ENCODE data around the gene DAGLB. TPM values are rescaled to one million over a fixed set of nuclear protein-coding genes. Genes with fewer than 3 reads are reported as not detected.

The DAGLB gene
- total and polyA plus RNA-seq, 9 donors = 10.1 to 14.0 (median 10.9) TPM

DNA sequence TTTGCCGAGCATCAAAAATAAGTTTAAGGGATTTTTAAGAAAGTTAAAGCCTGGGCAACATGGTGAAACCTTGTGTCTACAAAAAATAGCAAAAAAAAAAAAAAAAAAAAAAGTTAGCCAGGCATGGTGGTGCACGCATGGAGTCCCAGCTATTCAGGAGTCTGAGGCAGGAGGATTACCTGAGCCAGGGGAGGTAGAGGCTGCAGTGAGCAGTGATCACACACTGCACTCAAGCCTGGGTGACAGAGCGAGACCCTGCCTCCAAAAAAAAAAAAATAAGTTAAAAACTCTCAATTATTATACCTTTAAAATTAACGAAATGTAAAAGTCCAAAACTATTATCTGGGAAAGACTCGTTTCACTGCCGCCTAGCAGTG lies 35.0 kb upstream of the DAGLB start:
- Histone ChIP-seq H3K4me1 (ENCODE audit: control insufficient read depth, insufficient read depth, low read length) (peaks cover 22% of the 10 kb centered on the region), H3K4me3 (ENCODE audit: low read length) (peak overlapping the region; percentile 78), H3K36me3 (ENCODE audit: control insufficient read depth, insufficient read depth, low read length) (peaks cover 12% of the 10 kb centered on the region), H3K27me3 (ENCODE audit: control insufficient read depth, insufficient read depth, low read length) (no peaks in the 10 kb centered on the region), H3K27ac (ENCODE audit: low read length) (peak overlapping the region; percentile 94), H3K9me3 (replicated peaks; ENCODE audit: control insufficient read depth, low read depth, low read length) (no peaks in the 10 kb centered on the region)
- no peak for DNase-seq
- 5% methylated on average over 2 of the region's 6 CpGs for WGBS (ENCODE audit: insufficient coverage)

DNA sequence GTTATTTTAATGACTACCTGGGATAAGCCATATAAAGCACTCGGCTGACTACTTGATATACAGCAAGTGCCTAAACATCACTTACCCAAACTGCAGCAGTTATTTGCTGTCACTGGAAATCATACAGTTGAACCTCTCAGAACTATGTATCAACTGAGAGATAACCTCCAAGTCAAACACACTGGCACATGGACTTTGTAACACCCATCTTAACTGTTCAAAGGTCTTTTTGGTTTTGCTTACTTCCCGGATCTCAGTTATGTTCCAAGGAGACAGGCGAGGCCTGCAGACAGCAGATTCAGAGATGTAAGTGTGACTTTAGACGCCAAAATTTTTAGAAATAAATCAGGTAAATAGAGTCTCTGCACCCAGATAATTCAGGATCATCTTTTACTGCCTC lies 34.6 kb upstream of the DAGLB start:
- Histone ChIP-seq H3K27ac (ENCODE audit: low read length) (peak overlapping the region; percentile 94), H3K4me1 (ENCODE audit: control insufficient read depth, insufficient read depth, low read length) (peaks cover 22% of the 10 kb centered on the region), H3K36me3 (ENCODE audit: control insufficient read depth, insufficient read depth, low read length) (peaks cover 12% of the 10 kb centered on the region), H3K4me3 (ENCODE audit: low read length) (peak overlapping the region; percentile 78), H3K9me3 (replicated peaks; ENCODE audit: control insufficient read depth, low read depth, low read length) (no peaks in the 10 kb centered on the region), H3K27me3 (ENCODE audit: control insufficient read depth, insufficient read depth, low read length) (no peaks in the 10 kb centered on the region)
- 56% methylated on average over 1 of the region's 4 CpGs for WGBS (ENCODE audit: insufficient coverage)
- no peak for DNase-seq

DNA sequence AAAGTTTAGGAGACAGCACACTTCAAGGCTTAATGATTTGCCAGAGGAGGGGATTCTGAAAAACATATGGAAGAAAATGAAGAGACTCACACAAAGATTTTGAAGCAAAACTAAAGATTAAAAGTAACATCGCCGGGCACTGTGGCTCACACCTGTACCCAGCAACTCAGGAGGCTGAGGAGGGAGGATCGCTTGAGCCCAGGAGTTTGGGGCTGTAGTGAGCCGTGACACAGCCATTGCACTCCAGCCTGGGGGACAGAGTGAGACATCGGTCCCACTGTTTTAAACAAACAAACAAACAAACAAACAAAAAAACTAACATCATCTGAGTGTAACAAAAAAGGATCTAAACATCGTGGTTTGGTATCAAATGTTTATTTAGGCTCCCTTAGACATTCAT lies 33.7 kb upstream of the DAGLB start:
- no CpG with 5 or more reads among the region's 6 CpGs for WGBS (ENCODE audit: insufficient coverage)
- peaks cover 12% of the 10 kb centered on the region for H3K36me3 ChIP-seq (ENCODE audit: control insufficient read depth, insufficient read depth, low read length)

DNA sequence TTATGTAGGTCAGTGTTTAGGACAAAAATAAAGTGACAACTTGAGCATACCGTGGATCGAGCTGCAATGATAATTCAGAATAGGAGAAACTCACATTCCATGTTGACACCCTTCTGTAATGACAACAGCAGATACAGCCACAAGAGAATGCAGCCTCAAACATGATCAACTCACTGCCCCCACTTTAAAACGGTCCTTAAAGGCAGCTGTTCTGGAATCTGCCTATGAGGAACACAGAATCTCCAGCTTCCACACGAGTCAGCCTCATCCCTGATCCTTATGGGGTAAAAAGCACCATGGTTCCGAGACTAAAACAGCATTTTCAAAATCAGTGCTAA lies 32.5 kb upstream of the DAGLB start:
- DNase-seq = no peak
- Histone ChIP-seq H3K4me3 (ENCODE audit: low read length) (no peak overlapping the region), H3K27ac (ENCODE audit: low read length) (peak overlapping the region; percentile 31), H3K4me1 (ENCODE audit: control insufficient read depth, insufficient read depth, low read length) (peaks cover 28% of the 10 kb centered on the region), H3K36me3 (ENCODE audit: control insufficient read depth, insufficient read depth, low read length) (peaks cover 12% of the 10 kb centered on the region), H3K27me3 (ENCODE audit: control insufficient read depth, insufficient read depth, low read length) (no peaks in the 10 kb centered on the region), H3K9me3 (replicated peaks; ENCODE audit: control insufficient read depth, low read depth, low read length) (no peaks in the 10 kb centered on the region)
- 17% methylated on average over 1 of the region's 5 CpGs for WGBS (ENCODE audit: insufficient coverage)

More for the DNA sequence above, 33.7 kb upstream of the DAGLB start:
- Histone ChIP-seq H3K27me3 (ENCODE audit: control insufficient read depth, insufficient read depth, low read length) (no peaks in the 10 kb centered on the region), H3K27ac (ENCODE audit: low read length) (no peak overlapping the region), H3K9me3 (replicated peaks; ENCODE audit: control insufficient read depth, low read depth, low read length) (no peaks in the 10 kb centered on the region), H3K4me3 (ENCODE audit: low read length) (no peak overlapping the region), H3K4me1 (ENCODE audit: control insufficient read depth, insufficient read depth, low read length) (peaks cover 26% of the 10 kb centered on the region)
- no peak for DNase-seq

DNA sequence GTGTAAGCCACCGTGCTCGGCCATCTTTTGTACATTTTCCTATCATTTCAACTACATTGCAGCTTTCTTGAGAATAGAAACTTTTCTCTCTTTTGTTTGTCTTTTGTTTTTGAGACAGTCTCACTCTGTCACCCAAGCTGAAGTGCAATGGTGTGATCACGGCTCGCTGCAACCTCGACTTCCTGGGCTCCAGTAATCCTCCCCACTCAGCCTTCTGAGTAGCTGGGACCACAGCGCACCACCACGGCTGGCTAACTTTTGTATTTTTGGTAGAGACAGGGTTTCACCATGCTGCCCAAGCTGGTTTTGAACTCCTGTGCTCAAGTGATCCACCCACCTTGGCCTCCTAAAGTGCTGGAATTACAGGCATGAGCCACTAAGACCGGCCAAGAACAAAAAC lies 31.3 kb upstream of the DAGLB start:
- no peaks in the 10 kb centered on the region for H3K27me3 ChIP-seq (ENCODE audit: control insufficient read depth, insufficient read depth, low read length)
- peaks cover 28% of the 10 kb centered on the region for H3K4me1 ChIP-seq (ENCODE audit: control insufficient read depth, insufficient read depth, low read length)
- WGBS (ENCODE audit: insufficient coverage) = no CpG with 5 or more reads among the region's 8 CpGs
- no peak overlapping the region for H3K27ac ChIP-seq (ENCODE audit: low read length)
- peaks cover 16% of the 10 kb centered on the region for H3K36me3 ChIP-seq (ENCODE audit: control insufficient read depth, insufficient read depth, low read length)
- no peak overlapping the region for H3K4me3 ChIP-seq (ENCODE audit: low read length)
- no peaks in the 10 kb centered on the region for H3K9me3 ChIP-seq (replicated peaks; ENCODE audit: control insufficient read depth, low read depth, low read length)
- no peak for DNase-seq

DNA sequence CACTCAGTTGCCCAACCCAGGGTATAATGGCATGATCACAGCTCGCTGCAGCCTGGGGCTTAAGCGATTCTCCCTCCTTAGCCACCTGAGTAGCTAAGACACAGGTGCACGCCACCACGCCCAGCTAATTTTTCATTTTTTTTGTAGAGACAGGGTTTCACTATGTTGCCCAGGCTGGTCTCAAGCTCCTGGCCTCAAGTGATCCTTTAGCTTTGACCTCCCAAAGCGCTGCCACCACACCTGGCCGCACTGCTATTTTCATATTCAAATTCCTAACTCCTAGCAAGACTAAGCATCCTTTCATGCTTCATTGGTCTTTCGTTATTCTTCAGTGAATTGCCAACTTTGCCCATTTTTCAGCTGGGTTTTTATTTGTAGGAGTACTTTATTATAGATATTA lies 30.4 kb upstream of the DAGLB start:
- no peaks in the 10 kb centered on the region for H3K9me3 ChIP-seq (replicated peaks; ENCODE audit: control insufficient read depth, low read depth, low read length)
- peaks cover 28% of the 10 kb centered on the region for H3K4me1 ChIP-seq (ENCODE audit: control insufficient read depth, insufficient read depth, low read length)
- WGBS (ENCODE audit: insufficient coverage) = 91% methylated on average over 4 of the region's 7 CpGs
- no peak overlapping the region for H3K4me3 ChIP-seq (ENCODE audit: low read length)
- no peak overlapping the region for H3K27ac ChIP-seq (ENCODE audit: low read length)
- DNase-seq = no peak
- no peaks in the 10 kb centered on the region for H3K27me3 ChIP-seq (ENCODE audit: control insufficient read depth, insufficient read depth, low read length)
- H3K36me3 ChIP-seq (ENCODE audit: control insufficient read depth, insufficient read depth, low read length) = peaks cover 18% of the 10 kb centered on the region

DNA sequence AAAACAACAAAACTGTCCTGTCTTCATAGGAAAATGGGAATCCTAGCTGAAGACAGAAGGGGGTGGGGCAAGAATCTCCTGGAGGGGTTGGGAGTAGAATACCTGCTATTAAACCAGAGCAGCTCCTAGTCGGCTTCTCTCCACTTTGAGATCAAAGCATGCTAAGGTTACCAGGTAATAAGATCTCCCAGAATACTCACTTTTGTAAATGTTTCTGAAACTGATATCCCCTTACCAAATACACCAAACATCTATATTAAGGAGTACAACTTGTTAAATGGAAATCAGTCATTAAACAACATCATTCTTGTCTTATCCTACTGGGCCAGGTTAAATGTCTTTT lies 29.5 kb upstream of the DAGLB start:
- peak overlapping the region; percentile 74 for H3K27ac ChIP-seq (ENCODE audit: low read length)
- no peaks in the 10 kb centered on the region for H3K9me3 ChIP-seq (replicated peaks; ENCODE audit: control insufficient read depth, low read depth, low read length)
- no CpG with 5 or more reads among the region's 1 CpG for WGBS (ENCODE audit: insufficient coverage)
- no peaks in the 10 kb centered on the region for H3K27me3 ChIP-seq (ENCODE audit: control insufficient read depth, insufficient read depth, low read length)
- no peak overlapping the region for H3K4me3 ChIP-seq (ENCODE audit: low read length)
- H3K36me3 ChIP-seq (ENCODE audit: control insufficient read depth, insufficient read depth, low read length) = peaks cover 24% of the 10 kb centered on the region
- H3K4me1 ChIP-seq (ENCODE audit: control insufficient read depth, insufficient read depth, low read length) = peaks cover 26% of the 10 kb centered on the region
- DNase-seq = no peak

DNA sequence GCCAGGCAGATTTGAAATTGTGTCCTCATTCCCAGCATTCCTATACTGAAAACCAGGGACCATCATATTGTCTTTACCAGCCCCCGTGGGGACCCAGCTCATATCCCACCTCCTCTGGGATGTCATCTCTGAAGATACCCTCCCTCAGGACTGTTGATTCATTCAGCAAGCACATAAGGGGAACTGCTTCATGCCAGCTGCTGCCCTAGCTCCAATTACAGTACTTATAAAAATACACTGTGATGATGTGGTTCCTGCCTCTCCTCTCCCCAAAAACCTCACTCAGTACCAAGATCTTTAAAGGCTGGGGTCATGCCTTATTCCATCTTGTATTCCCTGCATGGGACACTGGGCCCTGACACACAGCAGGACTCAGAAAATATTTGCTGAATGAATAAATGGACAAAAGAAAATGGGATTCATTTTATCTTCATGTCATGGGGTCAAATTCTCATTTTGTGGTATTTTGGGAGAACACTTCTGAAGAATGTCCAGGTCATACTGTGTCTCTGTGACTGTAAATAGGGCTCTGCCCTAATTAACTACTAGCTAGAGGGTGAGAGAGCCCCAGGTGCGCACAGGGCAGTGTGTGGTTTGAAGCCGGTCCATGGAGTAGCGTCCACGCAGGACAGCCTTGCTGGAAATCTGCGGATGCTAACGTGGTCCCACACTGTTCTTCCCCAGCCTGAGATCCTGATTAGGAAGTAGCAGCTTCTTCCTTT lies 29.0 kb upstream of the DAGLB start:
- Histone ChIP-seq H3K9me3 (replicated peaks; ENCODE audit: control insufficient read depth, low read depth, low read length) (no peaks in the 10 kb centered on the region), H3K27me3 (ENCODE audit: control insufficient read depth, insufficient read depth, low read length) (no peaks in the 10 kb centered on the region), H3K36me3 (ENCODE audit: control insufficient read depth, insufficient read depth, low read length) (peaks cover 28% of the 10 kb centered on the region), H3K4me3 (ENCODE audit: low read length) (no peak overlapping the region), H3K4me1 (ENCODE audit: control insufficient read depth, insufficient read depth, low read length) (peaks cover 23% of the 10 kb centered on the region), H3K27ac (ENCODE audit: low read length) (peak overlapping the region; percentile 74)
- WGBS (ENCODE audit: insufficient coverage) = 77% methylated on average over 5 of the region's 7 CpGs
- peak; percentile 50 for DNase-seq

DNA sequence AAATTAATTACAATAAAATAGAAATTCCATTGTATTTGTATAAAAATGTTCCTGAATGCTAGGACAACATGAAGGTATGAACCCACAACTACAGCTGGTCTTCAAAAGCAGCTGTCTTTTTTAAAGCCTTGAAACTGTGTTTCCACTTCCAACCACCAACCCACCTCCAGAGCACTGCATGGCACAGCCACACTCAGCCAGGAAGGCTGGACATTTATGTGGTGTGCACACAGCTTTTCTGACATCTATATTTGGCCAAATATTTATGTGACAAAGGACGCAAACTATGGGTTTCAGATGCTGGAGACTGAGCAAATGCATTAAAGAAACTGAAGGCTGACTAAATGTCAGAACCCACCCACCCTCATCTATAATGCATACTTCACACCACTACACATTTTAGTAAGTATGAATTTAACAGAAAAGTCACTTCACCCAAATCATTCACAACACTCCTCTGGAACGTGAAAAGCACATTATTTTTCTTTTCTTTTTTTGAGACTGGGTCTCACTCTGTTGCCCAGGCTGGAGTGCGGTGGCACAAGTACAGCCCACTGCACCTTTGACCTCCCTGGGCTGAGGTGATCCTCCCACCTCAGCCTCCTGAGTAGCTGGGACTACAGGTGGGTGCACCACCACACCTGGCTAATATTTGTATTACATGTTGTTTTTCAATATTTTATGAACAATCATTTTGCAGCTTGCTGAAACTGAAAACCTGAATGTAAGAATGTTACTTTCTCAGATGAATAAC lies 27.9 kb upstream of the DAGLB start:
- H3K4me1 ChIP-seq (ENCODE audit: control insufficient read depth, insufficient read depth, low read length) = peaks cover 21% of the 10 kb centered on the region

DNA sequence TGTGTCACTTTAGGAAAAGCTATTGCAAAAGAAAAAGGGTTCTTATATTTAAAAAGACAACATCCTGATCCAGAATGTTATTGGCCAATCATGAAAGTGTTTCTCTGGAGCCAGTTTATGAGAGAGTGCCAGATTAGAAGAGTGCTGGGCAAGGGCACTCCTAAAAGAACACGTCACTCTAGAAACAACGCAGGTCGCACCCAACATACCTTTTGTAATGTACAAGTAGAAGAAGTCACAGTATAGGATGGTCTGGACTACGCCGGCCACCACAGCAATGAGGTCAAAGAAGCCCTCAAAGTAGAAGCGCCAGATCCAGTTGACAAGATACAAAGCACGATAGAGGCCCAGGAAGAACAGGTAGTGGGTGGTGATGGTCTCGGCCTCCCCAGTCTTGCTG lies 18.1 kb upstream of the DAGLB start:
- WGBS (ENCODE audit: insufficient coverage) = 100% methylated on average over 4 of the region's 8 CpGs
- H3K27ac ChIP-seq (ENCODE audit: low read length) = no peak overlapping the region
- no peak for DNase-seq
- no peaks in the 10 kb centered on the region for H3K27me3 ChIP-seq (ENCODE audit: control insufficient read depth, insufficient read depth, low read length)
- H3K4me1 ChIP-seq (ENCODE audit: control insufficient read depth, insufficient read depth, low read length) = no peaks in the 10 kb centered on the region
- no peak overlapping the region for H3K4me3 ChIP-seq (ENCODE audit: low read length)
- H3K9me3 ChIP-seq (replicated peaks; ENCODE audit: control insufficient read depth, low read depth, low read length) = no peaks in the 10 kb centered on the region
- H3K36me3 ChIP-seq (ENCODE audit: control insufficient read depth, insufficient read depth, low read length) = peaks cover 72% of the 10 kb centered on the region

More for the DNA sequence above, 27.9 kb upstream of the DAGLB start:
- Histone ChIP-seq H3K27me3 (ENCODE audit: control insufficient read depth, insufficient read depth, low read length) (no peaks in the 10 kb centered on the region), H3K36me3 (ENCODE audit: control insufficient read depth, insufficient read depth, low read length) (peaks cover 28% of the 10 kb centered on the region), H3K4me3 (ENCODE audit: low read length) (no peak overlapping the region), H3K9me3 (replicated peaks; ENCODE audit: control insufficient read depth, low read depth, low read length) (no peaks in the 10 kb centered on the region), H3K27ac (ENCODE audit: low read length) (no peak overlapping the region)
- WGBS (ENCODE audit: insufficient coverage) = 71% methylated on average over 3 of the region's 3 CpGs
- DNase-seq = no peak
